Pons (tissue), 1 donor: ENCODE results near the gene PAK4.
"Not testable (repeated sequence)": the region's sequence is repeated elsewhere in the genome, so short reads cannot be mapped to it uniquely, and the experiment has no call there.

Source experiments
- DNase-seq: peaks from one replicate; pipeline ENCODE4 v3.0.0-alpha.2; 2016; ENCODE audit warnings: low spot score

The PAK4 gene

GRCh38 chr19:39130337-39131254 lies 5.0 kb downstream of the PAK4 start:
- no peak for DNase-seq

- no peak for DNase-seq
Measured at GRCh38 chr19:39131255-39131755, 5.7 kb downstream of the PAK4 start.

DNA sequence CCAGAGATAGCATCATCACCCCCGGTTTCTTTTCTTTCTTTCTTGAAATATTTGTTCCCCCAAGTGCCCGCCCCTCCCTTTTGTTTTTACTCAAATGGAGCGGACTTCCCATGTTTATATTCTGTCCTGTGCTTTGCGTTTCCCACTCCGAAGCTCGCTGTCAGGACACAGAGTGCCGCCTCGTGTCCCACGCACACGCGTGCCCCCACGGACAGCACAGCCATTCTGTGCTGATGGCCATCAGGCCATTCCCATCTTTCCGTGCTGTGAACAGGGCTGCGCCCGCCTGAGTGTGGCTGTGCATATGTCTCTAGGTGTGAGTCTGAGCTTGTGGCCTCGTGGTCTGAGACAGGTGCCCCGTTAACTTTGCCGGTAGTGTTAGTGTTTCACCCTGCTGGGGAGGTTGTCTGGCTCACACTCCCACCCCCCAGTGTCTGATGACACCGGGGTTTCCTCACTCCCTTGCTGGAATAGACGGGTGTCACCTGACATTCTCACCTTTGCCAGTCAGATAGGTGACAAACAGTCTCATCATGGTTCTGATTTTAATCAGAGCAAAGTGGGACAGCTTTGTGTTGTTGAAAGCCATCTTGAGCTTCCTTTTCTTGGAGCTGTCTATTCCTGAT lies 6.9 kb downstream of the PAK4 start:
- no peak for DNase-seq

- DNase-seq = no peak
Measured at GRCh38 chr19:39133431-39134270, 8.1 kb downstream of the PAK4 start.

- no peak for DNase-seq
Measured at GRCh38 chr19:39135701-39136100, 10.1 kb downstream of the PAK4 start.

- no peak for DNase-seq
Measured at GRCh38 chr19:39136225-39136940, 10.8 kb downstream of the PAK4 start.

DNA sequence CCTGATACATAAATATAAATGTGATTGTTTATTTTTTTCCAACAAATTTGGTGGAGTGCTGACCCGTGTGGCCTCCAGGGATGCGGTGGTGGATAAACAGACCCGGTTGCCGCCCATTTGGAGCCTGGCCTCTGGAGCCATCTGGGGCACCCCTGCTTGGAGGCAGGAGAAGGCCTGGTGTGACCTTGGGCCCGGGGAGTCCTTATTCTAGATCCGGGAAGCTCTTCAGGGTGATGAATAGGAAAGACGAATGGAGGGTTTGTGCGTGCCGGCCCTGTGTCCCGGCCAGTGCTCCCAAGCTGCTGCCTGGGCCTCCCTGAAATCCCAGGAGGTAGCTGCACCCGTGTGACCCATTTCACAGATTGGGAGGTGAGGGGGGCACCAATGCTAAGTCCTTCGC lies 11.5 kb downstream of the PAK4 start:
- no peak for DNase-seq

DNA sequence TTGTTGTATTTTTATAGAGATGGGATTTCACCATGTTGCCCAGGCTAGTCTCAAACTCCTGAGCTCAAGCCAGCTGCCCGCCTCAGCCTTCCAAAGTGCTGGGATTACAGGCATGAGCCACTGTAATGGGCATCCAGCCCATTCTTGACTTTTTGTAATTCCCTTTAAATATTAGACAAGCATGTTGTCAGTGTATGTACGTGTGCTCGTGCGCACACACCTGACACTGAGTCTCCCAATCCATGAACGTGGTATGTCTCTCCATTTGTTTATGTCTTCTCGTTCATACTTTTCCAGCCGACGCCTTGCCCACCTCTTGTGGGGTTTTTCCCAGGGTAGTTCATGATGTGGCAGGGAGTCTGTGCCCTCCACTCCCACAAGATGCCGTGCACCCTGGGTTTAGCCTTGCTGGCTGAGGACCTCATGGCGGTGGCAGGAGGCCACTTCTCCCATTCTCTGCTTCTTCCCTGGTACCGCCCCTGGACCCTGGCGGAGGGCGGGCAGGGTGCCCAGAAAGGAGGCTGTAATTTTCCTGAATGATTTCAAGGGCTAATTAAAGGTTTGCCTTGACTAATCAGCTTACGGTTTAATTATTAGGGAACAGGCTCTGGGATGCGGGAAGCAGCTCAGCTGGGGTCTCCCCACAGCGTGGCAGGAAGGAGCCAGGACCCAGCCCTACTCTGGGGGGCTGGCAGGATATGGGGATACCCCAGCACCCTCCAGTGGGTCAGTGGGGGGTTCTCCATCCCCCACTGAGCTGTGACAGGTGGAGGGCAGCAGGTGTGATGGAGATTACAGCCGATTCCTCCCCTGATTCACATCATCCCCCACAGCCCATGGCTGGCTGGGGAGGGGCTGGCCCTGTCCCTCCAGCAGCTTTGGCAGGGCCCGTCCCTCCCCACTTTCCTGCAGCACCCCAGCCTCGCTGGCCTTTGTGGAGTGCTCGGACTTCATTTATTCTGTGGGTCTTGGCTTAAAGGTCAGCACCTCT lies 12.9 kb downstream of the PAK4 start:
- peak; percentile 17 for DNase-seq

GRCh38 chr19:39139305-39139874 lies 13.8 kb downstream of the PAK4 start:
- no peak for DNase-seq

DNA sequence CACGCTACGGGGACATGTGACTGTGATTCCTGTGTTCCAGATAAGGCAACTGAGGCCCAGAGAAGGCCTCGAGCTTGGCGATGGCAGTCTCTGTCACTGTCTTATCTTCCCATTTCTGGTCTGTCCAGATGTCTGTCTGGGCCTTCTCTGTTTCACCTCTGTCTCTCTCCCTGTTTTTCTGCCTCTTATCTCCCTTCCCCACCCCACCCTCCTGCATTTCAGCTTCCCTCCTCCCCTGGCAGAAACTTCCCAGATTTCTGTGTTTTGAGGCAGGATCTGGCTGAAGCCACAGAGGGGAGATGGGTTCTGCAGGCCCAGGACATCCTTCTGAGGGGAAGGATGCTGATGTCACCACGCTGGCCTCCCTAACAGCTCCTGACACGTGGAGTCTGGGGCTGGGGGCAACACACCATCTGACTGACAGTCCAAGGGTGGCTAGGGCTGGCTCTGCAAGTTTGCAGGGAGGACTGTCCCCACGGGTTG lies 14.4 kb downstream of the PAK4 start:
- no peak for DNase-seq

DNA sequence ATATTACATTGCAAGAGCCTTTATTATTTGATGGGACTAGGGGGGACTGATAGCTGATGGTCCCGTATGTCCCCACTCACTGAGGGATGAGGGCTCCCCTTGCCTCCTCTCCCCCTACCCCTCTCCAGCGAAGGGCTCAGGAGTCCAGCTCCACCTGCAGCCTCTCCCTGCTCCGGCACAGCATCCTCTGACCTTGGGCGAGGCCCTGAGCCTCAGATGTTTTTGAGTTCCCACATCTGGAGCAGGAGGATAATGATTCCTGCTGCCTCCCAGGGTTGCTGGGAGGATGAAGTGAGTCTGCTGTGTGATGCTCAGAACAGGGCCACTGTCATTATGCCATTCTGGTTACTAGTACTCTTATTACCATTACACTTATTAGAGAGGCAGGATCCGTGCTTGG lies 15.0 kb downstream of the PAK4 start:
- no peak for DNase-seq

DNA sequence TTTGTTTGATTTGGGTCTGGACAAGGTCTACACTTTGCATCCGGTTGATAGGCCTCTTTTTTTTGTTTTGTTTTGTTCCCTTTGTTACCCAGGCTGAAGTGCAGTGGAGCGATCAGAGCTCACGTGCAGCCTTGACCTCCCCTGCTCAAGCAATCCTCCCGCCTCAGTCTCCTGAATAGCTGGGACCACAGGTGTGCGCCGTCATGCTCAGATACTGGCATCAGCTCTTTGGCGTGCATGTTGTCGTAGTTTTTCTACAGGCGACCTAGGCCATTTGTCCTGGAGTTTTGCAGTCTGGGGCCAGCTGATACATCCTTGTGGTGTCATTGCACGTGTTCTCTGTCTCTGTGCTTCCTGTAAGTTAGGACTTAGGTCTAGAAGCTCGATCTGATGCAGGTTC lies 16.3 kb downstream of the PAK4 start:
- no peak for DNase-seq

DNA sequence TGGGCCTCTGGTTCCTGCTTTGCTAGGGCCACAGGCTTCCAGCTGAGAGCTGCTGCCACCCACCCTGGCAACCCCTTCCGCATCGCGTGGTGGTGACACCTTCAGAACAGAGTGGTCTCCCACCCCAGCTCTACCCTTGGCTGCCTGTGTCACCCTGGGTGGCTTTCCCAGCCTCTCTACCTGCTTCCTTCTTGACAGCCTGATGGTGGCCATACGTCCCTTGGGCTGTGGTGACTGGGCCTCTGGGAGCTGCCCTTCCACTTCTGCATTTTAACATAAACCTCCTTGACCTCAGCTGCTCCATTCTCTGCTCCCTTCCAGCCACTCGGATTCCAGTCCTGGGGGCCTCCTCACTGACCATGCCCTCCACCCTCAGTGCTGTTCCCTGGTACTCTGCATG lies 17.0 kb downstream of the PAK4 start:
- no peak for DNase-seq

- not testable (repeated sequence) for DNase-seq
Measured at GRCh38 chr19:39143757-39144289, 18.2 kb downstream of the PAK4 start.

DNA sequence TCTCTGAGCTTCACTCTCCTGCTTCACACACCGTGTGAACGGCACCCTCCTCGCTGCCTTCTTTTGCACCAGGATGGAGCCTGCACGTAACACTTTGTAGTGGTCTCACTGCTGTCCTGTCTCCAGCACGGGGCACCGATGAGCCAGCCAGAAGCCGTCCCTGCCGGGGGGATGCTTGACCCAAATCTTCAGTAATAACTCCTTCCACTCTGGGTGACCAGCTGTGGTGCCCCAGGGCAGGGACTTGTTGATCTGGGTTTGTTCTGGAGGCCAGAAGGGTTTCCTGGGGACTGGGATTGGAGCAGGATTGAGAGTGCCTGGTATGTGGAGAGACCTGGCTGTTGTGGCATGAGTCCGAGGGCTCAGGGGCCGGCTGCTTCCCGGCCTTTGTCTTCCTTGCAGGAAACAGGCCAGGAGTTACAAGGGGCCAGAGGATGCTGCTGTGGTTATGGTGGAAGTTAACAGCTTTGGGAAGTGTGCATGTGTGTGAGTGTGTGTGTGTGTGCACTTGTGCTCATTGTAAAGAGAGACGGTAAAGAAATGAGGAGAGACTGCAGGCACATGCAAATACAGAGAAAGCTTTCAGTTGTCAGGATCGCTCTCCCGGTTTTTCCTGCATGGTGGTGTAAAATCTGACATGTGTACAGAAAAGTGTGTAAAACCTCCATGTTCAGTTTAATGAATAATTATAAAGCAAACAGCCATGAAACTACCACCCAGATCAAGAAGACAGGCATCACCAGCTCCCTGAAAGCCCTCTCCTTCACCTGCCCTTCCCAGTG lies 18.9 kb downstream of the PAK4 start:
- DNase-seq = peak; percentile 55

- peak; percentile 81 for DNase-seq
Measured at GRCh38 chr19:39145180-39145953, 19.8 kb downstream of the PAK4 start.

GRCh38 chr19:39146091-39146490 lies 20.5 kb downstream of the PAK4 start:
- no peak for DNase-seq
